ACHN (cell line): Measurements from ENCODE around the gene SLC25A1.
"Not testable (repeated sequence)": the region's sequence is repeated elsewhere in the genome, so short reads cannot be mapped to it uniquely, and the experiment has no call there.

Source experiments
- DNase-seq: peaks from one replicate; pipeline ENCODE4 v3.0.0-alpha.2; 2015
- in situ Hi-C: cut with HindIII; loops from 2 replicates; pipeline ENCODE4 v1.10.0; 2017; ENCODE audit warnings: low sequenced_read_pairs, low pct_ligation_motif_present, low pct_unique_long_range_greater_than_20kb

SLC25A1 gene

GRCh38 chr22:19208287-19208847 lies 29.8 kb upstream of the SLC25A1 start:
- in situ Hi-C loops: no loop called here
- DNase-seq: no peak

DNA sequence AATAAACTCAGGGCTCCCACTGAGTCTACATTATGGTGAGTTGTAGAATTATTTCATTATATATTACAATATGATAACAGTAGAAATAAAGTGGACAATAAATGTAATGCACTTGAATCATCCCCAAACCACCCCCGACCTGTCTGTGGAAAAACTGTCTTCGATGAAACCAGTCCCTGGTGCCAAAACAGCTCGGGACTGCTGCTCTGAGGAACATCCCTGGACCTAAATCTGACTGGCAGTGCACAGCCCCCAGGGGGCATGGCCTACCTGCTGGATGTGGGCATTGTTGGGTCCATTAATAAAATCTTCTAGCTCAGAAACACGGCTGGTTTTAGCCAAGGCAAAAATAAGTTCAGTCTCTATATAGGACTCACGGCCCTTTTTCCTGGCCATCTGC lies 29.3 kb upstream of the SLC25A1 start:
- in situ Hi-C loops: no loop called here
- DNase-seq: no peak

GRCh38 chr22:19207401-19207808 lies 28.9 kb upstream of the SLC25A1 start:
- in situ Hi-C loops: no loop called here
- no peak for DNase-seq

GRCh38 chr22:19206287-19206686 lies 27.8 kb upstream of the SLC25A1 start:
- DNase-seq: no peak
- in situ Hi-C loops: no loop called here

DNA sequence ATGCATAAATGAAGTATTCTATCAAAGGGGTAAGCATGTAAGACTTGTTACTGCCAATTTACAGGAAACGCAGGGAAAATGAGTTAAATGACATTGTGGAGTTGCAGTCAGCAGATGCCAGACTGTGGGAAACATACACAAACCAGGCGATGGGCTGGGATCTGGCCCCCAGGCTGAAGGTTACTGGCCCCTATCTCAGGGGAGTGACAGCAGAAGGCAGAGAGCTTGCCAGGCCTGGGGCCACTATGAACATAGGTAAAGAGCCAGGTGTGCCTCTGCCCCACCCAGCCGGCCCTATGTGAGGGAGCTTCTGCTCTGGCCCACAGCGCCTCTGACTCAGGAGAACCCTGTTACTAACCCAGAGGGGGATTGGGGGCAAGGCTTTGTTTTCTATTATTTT lies 26.1 kb upstream of the SLC25A1 start:
- in situ Hi-C loops: no loop called here
- no peak for DNase-seq

GRCh38 chr22:19203834-19204233 lies 25.3 kb upstream of the SLC25A1 start:
- DNase-seq: no peak
- in situ Hi-C loops: no loop called here

DNA sequence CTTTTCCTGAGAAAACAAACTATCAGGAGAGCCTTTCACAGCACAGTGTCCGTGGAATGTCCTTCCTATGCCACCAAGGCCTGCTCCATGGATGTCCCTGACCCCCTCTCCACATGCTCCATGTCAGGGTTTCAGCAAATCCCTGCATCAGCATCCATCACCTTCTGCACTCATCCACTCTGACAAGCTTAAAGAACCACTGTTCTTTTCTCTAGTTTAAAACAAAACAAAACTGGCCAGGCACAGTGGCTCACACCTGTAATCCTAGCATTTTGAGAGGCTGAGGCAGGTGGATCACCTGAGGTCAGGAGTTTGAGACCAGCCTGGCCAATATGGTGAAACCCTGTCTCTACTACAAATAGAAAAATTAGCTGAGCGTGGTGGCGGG lies 24.3 kb upstream of the SLC25A1 start:
- in situ Hi-C loops: not testable (repeated sequence)

DNA sequence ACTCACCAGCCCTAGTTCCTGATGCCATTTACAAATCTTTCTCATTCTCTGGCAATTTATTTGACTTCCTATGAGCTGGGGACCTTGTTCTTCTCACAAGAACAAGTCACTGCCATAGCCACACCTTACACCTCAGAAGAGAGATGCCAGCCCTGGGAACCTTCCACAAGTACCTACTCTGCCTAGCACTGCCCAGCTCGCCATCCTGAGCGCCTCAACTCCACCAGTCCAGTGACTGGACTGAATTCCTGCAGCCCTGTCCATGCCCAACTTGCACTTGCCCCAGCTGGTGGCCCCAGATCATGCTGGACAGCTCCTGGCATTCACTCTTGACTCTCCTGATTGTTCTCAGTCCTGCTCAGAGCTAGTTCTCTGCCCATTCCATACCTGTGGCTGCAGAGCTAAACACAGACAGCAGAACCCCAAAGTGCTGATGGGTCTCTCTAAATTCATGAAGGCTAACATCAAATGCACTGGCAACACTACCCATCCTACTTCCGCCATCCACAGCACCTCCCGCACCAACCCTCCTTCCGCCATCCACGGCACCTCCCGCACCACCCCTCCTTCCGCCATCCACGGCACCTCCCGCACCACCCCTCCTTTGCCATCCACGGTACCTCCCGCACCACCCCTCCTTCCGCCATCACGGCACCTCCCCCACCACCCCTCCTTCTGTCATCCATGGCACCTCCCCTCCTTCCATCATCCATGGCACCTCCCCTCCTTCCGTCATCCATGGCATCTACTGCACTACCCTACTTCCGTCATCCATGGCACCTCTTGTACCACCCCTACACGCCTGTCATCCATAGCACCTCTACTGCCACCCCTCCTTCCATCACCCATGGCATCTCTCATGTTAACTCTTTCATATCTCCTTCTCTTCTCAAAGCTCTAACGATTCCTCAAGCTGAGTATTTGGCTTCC lies 23.6 kb upstream of the SLC25A1 start:
- no peak for DNase-seq
- in situ Hi-C loops: no loop called here

More for the DNA sequence above, 24.3 kb upstream of the SLC25A1 start:
- DNase-seq: not testable (repeated sequence)

DNA sequence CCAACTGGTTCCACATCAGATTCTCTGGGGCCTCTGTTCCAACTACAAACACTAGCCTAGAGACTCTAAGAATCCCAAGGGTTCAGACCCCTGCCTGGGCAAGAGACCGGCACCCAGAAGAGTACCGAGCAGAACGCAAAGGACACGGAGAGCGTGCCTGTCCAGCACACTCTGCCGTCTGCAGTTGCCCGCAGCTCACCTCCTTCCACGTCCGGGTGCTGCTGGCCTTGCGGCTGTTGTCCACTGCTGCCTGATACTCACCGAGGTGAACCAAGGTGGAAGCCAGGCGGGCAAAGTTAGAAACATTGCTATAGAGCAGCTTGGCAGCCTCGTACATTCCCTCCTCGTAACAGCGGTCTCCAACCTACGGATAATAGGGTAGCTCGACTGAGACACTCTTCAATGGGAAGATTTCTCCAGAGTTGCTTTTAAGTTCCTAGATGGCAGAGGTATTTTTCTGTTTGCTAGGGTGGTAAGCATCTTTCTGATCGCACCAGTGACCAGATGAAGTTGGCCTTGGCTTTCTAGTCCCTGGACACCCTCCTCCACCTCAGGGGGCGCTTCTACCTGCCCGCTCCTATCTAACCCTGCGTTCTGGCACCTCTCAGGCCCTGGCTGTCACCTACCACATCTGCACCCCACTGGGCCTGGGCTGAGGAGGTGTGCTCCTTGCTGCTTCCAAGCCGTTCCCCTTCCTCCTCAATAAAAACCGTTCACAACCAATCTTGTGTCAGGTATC lies 22.8 kb upstream of the SLC25A1 start:
- in situ Hi-C loops: no loop called here
- DNase-seq: no peak

DNA sequence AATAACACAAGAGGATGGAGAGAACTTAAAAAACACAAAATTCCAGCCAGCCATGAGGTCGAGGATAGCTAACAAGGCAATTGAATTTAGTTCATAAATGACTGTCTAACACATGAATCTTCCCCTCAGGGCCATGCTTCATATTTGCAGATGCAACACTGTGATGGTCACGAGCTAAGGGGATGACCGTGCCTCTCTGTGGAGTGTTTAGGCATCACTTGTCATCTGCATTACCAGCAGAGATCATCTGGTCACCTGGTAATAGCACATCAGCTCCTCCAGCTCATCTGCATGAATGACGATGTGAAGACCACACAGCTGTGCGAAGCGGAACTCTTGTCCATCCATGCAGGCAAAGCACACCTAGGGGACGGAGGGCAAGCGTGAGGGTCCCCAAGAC lies 20.9 kb upstream of the SLC25A1 start:
- DNase-seq: no peak
- in situ Hi-C loops: no loop called here

DNA sequence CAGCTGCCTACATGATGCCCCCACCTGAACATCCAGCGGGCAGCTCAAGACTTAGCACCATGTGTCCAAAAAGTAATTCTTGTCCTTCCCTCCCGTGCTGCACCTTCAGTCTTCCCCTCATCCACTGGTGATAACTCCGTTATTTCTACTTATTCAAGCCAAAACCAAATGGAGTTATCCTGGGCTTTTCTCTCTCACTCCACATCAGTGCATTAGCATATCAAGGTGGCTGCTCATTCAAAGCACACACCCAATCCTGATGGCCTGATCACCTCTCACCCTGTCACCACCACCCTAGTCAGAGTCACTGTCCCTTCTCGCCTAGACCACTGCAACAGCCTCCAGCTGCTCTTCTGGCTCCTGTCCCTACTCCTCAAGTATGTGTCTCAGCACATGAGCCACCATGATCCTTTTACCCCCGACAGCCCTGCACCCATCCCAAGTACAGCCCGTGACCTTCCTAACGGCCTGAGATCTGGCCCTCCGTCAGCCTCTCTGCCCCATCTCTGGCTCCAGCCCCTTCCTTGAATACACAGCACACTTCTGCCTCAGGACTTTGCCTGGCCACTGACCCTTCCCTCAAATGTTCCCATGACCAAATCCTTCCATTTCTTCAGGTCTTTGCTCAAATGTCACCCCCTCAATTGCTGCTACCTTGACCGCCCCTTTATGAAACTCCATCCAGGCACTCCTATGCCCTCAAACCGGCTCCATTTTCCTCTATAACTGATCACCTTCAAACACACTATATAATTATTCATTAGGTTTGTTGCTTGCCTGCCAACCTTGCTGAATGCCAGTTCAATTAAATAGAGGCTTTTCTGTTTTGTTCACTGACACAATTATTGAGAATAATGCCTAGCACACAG lies 19.7 kb upstream of the SLC25A1 start:
- in situ Hi-C loops: no loop called here

DNA sequence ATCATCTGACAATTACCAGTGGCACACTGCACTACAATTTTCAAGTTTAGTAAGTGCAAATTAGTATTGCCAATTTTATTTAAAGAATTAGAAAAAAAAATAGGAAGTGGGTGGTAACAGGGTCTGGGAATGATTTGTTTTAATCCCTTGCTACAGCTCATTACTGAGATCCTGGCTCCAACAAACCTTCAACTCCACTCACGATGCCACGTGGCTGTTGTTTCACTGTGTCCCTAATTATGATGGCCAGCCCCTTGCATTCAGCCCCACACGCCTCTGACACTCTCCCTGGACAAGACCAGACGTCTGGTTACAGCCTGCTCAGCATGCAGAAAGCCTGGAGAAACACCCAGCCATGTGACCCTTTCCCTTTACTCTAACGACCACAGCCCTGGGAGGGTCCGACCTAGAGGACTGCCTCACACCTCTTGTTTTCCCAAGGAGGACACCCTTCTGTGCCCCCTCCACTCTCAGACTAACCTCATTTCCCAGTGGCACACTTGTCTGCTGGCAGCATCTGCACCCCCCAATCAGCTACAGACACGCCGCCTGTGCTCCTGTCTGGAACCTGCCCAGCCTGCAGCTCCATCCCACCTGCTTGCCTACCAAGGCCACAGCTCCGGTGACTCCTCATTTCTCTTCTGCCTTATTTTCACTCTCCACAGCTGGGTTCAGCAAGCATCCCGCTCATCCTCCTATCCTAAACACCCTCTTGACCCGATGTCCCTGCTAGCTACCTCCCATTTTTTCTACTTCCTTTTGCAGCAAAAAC lies 18.5 kb upstream of the SLC25A1 start:
- in situ Hi-C loops: no loop called here

More for the DNA sequence above, 19.7 kb upstream of the SLC25A1 start:
- DNase-seq: no peak

DNA sequence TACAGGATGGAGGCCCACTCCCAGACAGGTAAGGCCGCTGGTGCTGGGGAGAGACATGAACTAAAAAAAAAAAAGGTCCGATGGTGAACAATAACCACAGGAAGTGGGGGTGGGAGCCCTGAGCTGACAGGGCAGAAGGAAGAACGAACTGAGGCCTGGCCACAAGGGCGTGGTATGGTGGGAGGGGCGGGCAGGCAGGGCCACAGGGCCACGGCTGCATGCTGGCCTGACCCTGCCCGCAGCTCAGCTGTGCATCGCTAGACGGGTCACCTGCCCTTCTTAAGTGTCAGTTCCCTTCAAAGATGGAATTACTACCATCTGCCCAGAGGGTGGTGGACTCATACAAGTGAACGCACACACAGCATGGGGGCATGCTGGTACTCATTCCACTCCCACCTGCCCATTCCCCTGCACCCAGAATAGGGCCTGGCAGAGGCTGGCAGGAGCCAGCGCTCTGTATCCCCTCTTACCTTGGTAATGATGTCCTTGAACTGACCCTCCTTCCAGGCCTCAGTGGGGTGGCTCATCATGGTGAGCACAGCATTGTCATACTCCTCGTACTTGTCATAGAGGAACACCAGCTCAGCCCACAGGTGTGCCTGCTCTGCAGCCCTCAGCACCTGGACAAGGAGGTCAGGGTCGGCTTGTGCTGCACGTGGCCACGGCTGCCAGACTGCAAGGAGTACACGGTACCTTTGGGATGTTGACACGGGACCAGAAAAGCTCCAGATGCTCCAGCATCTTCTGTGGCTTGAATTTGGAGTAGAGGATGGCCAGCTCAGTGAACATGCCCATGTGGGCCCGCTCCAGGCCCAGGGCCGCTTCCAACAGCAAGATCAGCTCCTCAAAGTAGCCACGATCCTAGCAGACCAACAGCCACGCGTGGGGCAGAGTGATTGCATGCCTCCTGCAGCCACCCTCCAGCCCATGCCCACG lies 17.5 kb upstream of the SLC25A1 start:
- in situ Hi-C loops: no loop called here

More for the DNA sequence above, 18.5 kb upstream of the SLC25A1 start:
- DNase-seq: no peak

GRCh38 chr22:19194766-19195536 lies 16.4 kb upstream of the SLC25A1 start:
- DNase-seq: no peak
- in situ Hi-C loops: no loop called here

More for the DNA sequence above, 17.5 kb upstream of the SLC25A1 start:
- DNase-seq: no peak

- in situ Hi-C loops: no loop called here
- no peak for DNase-seq
Observed at GRCh38 chr22:19193879-19194278, 15.3 kb upstream of the SLC25A1 start.
